HG02870 (cell line): ENCODE data around the gene CACUL1.
"Not testable (repeated sequence)": the region's sequence is repeated elsewhere in the genome, so short reads cannot be mapped to it uniquely, and the experiment has no call there.

Source experiments
- ATAC-seq: cut with Tn5 transposase; IDR thresholded peaks from one replicate; pipeline ENCODE4 v1.9.1; 2021; ENCODE audit warnings: mild to moderate bottlenecking, moderate library complexity; ENCODE audit not compliant: unreplicated experiment

Gene CACUL1

DNA sequence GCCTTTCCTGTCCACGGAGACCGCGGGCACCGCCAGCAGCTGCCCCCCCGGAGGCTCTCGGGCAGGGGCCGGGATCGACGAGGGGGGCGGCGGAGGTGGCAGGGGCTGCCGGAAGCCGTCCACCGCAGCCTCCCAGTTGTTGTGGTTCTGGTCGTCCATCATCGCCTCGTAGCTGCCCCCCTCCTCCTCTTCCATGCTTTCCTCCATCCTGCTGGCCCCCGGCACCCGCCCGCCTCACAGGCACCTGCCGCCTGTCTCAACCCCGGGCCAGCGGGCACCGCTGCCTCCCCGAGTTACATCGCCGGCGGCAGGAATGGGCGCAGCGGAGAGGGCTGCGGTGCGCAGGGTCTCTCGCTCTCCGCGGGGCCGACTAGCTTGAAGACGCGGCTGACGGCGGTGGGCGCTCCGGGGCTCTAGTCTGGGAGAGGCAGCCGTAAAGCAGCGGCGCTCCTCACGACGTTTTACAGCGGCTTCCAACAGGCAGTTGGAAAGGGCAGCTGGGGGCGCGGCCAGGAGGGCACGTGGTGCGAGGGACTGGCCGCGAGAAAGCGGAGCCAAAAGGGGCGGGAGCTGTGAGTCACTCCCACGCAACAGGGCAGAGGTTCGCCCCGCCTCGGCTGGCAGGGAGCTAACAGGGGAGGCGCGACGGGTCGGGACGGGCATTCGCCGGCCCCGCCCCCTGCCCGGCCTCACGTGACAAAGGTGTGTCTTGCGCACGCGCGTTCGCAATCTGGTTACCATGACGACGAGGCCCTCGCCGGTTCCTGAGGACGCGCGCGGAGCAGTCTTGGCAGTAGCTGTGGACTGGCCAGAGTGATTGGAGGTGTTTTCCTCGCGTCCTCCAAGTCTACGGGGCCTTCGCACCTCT lies at the start of gene CACUL1:
Gene CACUL1 (minus strand): TSS at position 415 of the 868 bp plus-strand sequence. CDS start 208 bp downstream, at position 207.
- ATAC-seq: peak; percentile 91

DNA sequence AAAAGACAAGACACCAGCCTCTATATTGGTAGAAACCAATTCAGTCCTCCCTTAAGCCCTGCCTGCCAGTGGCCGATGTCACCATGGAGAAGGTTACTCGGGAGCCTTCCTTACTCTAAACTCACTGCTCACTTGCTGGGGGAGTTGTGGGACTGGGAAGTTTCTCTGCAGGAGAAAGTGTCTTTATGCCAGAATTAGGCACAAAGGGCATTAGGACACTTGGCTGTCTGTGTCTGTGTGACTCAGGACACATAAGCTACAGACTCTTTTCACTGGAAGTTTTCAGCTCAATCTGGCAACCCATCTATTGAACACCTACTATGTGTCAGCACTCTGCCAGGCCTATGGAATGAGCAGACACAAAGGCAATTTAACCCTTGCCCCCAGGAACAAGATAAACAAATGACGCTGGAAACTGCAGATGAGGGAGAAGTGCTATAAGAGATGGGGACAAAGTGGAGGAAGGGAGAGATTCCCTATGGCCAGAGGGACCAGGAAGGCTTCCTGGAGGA lies 49.5 kb upstream of the CACUL1 start:
- no peak for ATAC-seq

GRCh38 chr10:118802126-118802793 lies 47.5 kb upstream of the CACUL1 start:
- ATAC-seq: no peak

- no peak for ATAC-seq
These were observed 46.1 kb upstream of the CACUL1 start for GRCh38 chr10:118800920-118801319.

DNA sequence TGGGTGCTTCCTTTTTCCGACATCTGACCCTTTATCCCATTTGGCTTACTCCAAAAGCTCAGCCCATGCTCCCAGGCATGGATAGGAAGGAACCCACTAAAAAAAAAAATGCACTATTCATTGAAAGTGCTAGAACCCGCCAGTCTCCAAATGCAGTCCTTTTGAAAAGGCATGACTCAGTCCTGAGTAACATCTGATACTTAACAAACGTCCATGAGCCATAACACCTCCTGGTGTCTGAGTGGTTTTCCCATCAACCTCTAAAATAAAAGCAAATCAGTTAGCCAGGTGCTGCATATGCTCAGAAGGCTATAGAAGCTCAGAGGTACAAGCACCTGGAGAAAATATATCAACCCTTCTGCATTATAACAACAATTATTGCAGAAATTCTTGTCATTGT lies 45.0 kb upstream of the CACUL1 start:
- no peak for ATAC-seq

- ATAC-seq: no peak
These were observed 43.5 kb upstream of the CACUL1 start for GRCh38 chr10:118798231-118798662.

DNA sequence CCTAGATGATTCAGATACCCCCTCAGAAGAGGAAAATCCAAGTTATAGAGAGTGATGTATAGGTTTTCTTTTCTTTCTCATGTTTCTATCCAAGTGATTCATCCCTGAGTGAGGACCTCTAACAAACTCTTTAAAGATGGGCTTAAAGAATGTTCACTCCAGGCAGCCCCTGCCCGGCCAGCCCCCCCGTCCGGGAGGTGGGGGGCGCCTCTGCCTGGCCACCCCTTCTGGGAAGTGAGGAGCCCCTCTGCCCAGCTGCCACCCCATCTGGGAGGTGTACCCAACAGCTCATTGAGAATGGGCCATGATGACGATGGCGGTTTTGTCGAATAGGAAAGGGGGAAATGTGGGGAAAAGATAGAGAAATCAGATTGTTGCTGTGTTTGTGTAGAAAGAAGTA lies 40.2 kb upstream of the CACUL1 start:
- ATAC-seq: not testable (repeated sequence)

- no peak for ATAC-seq
These were observed 38.8 kb upstream of the CACUL1 start for GRCh38 chr10:118793545-118793944.

- no peak for ATAC-seq
These were observed 37.8 kb upstream of the CACUL1 start for GRCh38 chr10:118792526-118792925.

GRCh38 chr10:118790058-118790457 lies 35.3 kb upstream of the CACUL1 start:
- ATAC-seq: no peak

- no peak for ATAC-seq
These were observed 30.8 kb upstream of the CACUL1 start for GRCh38 chr10:118785551-118785950.

GRCh38 chr10:118783776-118784545 lies 29.2 kb upstream of the CACUL1 start:
- ATAC-seq: no peak

DNA sequence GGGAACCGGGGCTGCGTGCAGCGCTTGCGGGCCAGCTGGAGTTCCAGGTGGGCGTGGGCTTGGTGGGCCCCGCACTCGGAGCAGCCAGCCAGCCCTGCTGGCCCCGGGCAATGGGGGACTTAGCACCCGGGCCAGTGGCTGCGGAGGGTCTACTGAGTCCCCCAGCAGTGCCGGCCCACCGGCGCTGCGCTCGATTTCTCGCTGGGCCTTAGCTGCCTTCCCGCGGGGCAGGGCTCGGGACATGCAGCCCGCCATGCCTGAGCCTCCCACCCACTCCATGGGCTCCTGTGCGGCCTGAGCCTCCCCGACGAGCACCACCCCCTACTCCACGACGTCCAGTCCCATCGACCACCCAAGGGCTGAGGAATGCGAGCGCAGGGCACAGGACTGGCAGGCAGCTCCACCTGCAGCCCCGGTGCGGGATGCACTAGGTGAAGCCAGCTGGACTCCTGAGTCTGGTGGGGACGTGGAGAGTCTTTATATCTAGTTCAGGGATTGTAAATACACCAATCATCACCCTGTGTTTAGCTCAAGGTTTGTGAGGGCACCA lies 28.2 kb upstream of the CACUL1 start:
- ATAC-seq: not testable (repeated sequence)

- ATAC-seq: no peak
These were observed 26.8 kb upstream of the CACUL1 start for GRCh38 chr10:118781541-118781940.

DNA sequence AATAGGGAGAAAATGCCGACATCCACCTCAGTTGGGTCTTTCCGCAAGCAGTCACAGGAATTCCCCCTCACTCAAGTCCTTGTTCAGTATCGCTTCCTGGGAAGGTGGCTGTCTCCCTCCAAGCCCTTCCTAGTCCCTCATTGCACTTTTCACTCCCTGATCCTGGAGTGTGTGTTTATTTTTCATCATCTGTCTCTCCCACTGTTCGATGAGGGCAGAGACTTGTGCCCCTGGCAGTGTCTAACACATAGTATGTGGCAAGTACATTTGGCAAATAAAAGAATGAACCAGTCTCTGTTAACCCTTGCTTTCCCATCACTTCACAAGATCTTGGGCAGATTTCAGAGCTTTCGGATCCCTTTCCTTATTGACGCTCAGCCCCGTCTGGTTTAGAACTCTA lies 24.0 kb upstream of the CACUL1 start:
- ATAC-seq: no peak

DNA sequence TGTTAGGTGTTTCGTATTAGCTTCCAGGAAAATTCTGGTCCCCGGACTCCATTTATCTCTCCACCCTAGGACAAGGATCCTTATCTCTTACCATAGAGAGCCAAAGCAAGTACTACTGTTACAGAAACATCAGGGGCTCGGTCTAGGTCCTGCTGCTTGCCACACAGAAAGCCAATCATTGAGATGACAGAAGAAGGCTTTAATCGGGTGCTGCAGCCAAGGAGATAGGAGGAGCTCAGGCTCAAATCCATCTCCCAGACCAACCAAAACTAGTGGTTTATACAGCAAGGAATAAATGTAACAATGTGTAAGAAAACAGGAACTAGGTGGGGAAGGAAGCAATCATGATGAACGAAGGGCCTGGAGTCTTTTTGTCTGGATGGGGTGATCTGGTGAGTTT lies 22.2 kb upstream of the CACUL1 start:
- ATAC-seq: no peak

- ATAC-seq: no peak
These were observed 21.3 kb upstream of the CACUL1 start for GRCh38 chr10:118776033-118776432.

GRCh38 chr10:118775478-118775877 lies 20.7 kb upstream of the CACUL1 start:
- ATAC-seq: no peak

DNA sequence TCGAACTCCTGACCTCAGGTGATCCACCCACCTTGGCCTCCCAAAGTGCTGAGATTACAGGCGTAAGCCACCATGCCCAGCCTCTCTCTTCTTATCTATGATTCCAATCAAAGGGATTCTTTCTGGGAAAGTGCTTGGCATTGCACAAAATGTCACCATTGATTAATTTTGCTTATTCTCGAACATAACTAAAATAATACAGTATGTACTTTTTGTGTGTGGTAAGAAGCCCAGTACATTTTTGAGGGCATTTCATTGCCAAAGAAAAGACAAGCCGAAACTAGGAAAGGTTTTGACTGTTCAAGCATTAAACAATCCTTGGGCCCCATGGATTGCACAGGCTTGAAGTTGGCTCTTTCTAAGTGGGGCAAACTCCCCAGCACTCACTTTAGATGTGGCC lies 18.3 kb upstream of the CACUL1 start:
- ATAC-seq: no peak

DNA sequence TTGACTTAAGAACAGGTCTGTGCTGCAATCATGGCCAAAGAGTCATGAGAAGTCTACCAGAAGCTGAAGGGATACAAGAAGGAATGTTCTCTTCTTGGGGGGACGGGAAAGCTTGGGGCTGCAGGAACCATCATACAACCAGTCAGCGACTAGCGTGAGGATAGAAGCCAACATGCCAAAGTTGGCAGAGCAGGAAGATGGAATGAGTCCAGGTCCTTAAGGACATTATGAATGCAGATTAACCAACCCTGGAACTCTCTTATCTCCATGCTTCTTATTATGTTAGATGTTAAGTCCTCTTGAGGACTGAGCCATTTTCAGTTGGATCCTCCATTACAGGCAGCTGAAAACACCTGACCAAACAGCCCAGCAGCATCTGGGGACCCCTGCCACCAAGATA lies 17.2 kb upstream of the CACUL1 start:
- ATAC-seq: no peak
